ENCODE measurements around the gene EGFL8. TPM values are rescaled to one million over a fixed set of nuclear protein-coding genes. Genes with fewer than 3 reads are reported as not detected.
A peak's percentile ranks its signal among the peaks of the same experiment; 100 is the strongest.

The EGFL8 gene
- total and polyA plus RNA-seq, 2 of the 8 experiments (the other 6 are each of a cell fraction or from before 2014, with no cell fraction given) = 5.0 to 9.2 TPM

DNA sequence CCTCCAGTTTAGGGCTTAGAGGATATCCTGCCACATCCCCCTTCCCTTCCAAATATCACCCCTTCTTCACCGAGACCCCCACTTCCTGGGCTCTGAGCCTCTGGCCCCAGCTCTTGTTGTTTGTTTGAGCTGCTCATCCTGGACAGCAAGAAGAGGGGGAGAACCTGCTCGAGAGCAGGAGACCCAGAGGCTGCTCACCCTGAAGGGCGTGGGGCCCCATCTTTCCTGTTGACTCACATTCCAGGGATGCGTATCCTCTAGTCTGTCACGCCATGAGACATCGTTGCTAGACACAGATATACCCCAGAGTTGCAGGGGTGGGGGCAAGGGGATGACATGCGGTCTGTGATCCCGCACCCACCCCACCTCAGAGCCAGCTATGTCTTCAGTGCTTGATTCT lies 49.6 kb upstream of the EGFL8 start:
- H3K27ac ChIP-seq (ENCODE audit: low read depth, low read length) = no peak overlapping the region; the same call in 1 of the 2 replicates
- no peak overlapping the region for H4K91ac ChIP-seq (replicated peaks; ENCODE audit: insufficient read length, low read length)
- no peak overlapping the region for H2BK120ac ChIP-seq (replicated peaks; ENCODE audit: low read depth, low read length)
- H2BK12ac ChIP-seq (ENCODE audit: low read depth, low read length) = peak overlapping the region; percentile 60; the same call in 1 of the 2 replicates
- H3K18ac ChIP-seq (ENCODE audit: extremely low read depth, low read length) = no peak overlapping the region
- no peaks in the 10 kb centered on the region for H3K23me2 ChIP-seq (ENCODE audit: low read depth, low read length)
- peaks cover 6 to 23% (median 10%) of the 10 kb centered on the region in 4 experiments; a peak in 6 of 8 replicates for H3K36me3 ChIP-seq (ENCODE audit: control insufficient read depth in 2 of 4, insufficient read depth in 4 of 4, low read length in 3 of 4)
- H2BK20ac ChIP-seq (ENCODE audit: low read length) = no peak overlapping the region
- WGBS, 2 experiments (ENCODE audit: extremely low coverage in 1 of 2, insufficient coverage in 1 of 2, insufficient read length in 1 of 2, insufficient replicate concordance in 2 of 2, low coverage in 1 of 2, low lambda C conversion rate in 2 of 2, missing lambda C conversion rate in 1 of 2) = 92% methylated on average over 8 of the region's 8 CpGs; no CpG with 5 or more reads in 1 of the 2 experiments
- no peak overlapping the region for H3K4ac ChIP-seq (replicated peaks; ENCODE audit: insufficient read length, low read depth, low read length)
- ChIA-PET POLR2A (ENCODE audit: partially characterized antibody) (interaction anchor here (1.2 to 1.6 kb wide), 2 partner anchors 62 to 156 kb away, joined by 3 to 4 read pairs; partner anchors contain the start of genes NELFE and SKIC2), CTCF (ENCODE audit: partially characterized antibody) (interaction anchor here (0.7 to 2.4 kb wide), 11 partner anchors 9 to 323 kb away, joined by 3 to 9 read pairs (median 5); no protein-coding TSS in a partner anchor)
- H2AFZ ChIP-seq (ENCODE audit: low read length) = no peak overlapping the region
- H3K27me3 ChIP-seq (replicated peaks in 1 of 4; ENCODE audit: control insufficient read depth in 3 of 4, extremely low read depth in 1 of 4, insufficient read depth in 3 of 4, low read length in 3 of 4) = peaks cover 0 to 4% (median 0%) of the 10 kb centered on the region in 4 experiments; a peak in 2 of 7 replicates
- peaks cover 0 to 5% (median 2%) of the 10 kb centered on the region in 4 experiments; a peak in 5 of 7 replicates for H3K4me1 ChIP-seq (replicated peaks in 1 of 4; ENCODE audit: control insufficient read depth in 3 of 4, insufficient read depth in 4 of 4, low read length in 3 of 4)
- TF ChIP-seq MAFK (IDR thresholded peaks at IDR 0.05; ENCODE audit: low read depth, low read length) = no peak
- no peak for TF ChIP-seq NRF1 (IDR thresholded peaks at IDR 0.05; ENCODE audit: low read depth, low read length)
- TF ChIP-seq KDM1A (IDR thresholded peaks at IDR 0.05; ENCODE audit: borderline replicate concordance, low read length) = no peak
- no peak for TF ChIP-seq RAD21 (IDR thresholded peaks at IDR 0.05 in 1 of 2, conservative IDR thresholded peaks at IDR 0.05 in 1 of 2; ENCODE audit: low read depth in 2 of 2, low read length in 2 of 2)
- no peak for TF ChIP-seq JUND (IDR thresholded peaks at IDR 0.05; ENCODE audit: low read length)
- TF ChIP-seq TCF12 (IDR thresholded peaks at IDR 0.05; ENCODE audit: low read depth, low read length) = no peak
- TF ChIP-seq TEAD4 (IDR thresholded peaks at IDR 0.05; ENCODE audit: low read depth, low read length) = no peak
- TF ChIP-seq BRCA1 (IDR thresholded peaks at IDR 0.05; ENCODE audit: low read depth, low read length) = no peak
- TF ChIP-seq, protein P1, sequence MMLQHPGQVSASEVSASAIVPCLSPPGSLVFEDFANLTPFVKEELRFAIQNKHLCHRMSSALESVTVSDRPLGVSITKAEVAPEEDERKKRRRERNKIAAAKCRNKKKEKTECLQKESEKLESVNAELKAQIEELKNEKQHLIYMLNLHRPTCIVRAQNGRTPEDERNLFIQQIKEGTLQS (IDR thresholded peaks at IDR 0.05; ENCODE audit: insufficient read depth, low read depth, low read length) = no peak
- peaks cover 5 to 7% of the 10 kb centered on the region in 2 experiments for H4K20me1 ChIP-seq (replicated peaks in 1 of 2; ENCODE audit: control insufficient read depth in 1 of 2, insufficient read depth in 2 of 2, low read length in 2 of 2)
- H3K56ac ChIP-seq (replicated peaks; ENCODE audit: insufficient read length, low read depth, low read length) = no peak overlapping the region
- no peak overlapping the region for H3K14ac ChIP-seq (ENCODE audit: insufficient read length)
- no peak overlapping the region; a peak in 1 of 7 replicates for H3K9ac ChIP-seq (replicated peaks in 1 of 4; ENCODE audit: extremely low read depth in 1 of 4, low read depth in 3 of 4, low read length in 3 of 4)
- no peak overlapping the region for H2BK5ac ChIP-seq (ENCODE audit: low read depth, low read length)
- no peaks in the 10 kb centered on the region for H3K79me2 ChIP-seq (ENCODE audit: control insufficient read depth in 1 of 2, insufficient read depth in 2 of 2, low read length in 2 of 2)
- DNase-seq (ENCODE audit: low read depth in 1 of 2, low spot score in 2 of 2) = no peak
- H3K9me3 ChIP-seq (ENCODE audit: insufficient read depth in 2 of 2, low read depth in 1 of 2, low read length in 1 of 2) = no peaks in the 10 kb centered on the region
- no peak overlapping the region for H3K4me2 ChIP-seq (ENCODE audit: insufficient read depth in 1 of 2, low read depth in 2 of 2, low read length in 2 of 2)
- 0 out of 2 replicates have a peak overlapping the region, but pooled peaks have one; percentile 19 for H2AK5ac ChIP-seq (ENCODE audit: low read depth, low read length)
- H4K5ac ChIP-seq (ENCODE audit: insufficient read length, low read depth, low read length) = no peak overlapping the region
- no peak overlapping the region for H3K23ac ChIP-seq (ENCODE audit: insufficient read length)
- H4K8ac ChIP-seq (ENCODE audit: extremely low read depth, insufficient read depth, low read length) = no peak overlapping the region
- H2BK15ac ChIP-seq (ENCODE audit: low read length) = no peak overlapping the region
- no peak overlapping the region for H3K4me3 ChIP-seq (ENCODE audit: extremely low read depth in 1 of 4, insufficient read depth in 2 of 4, low read depth in 3 of 4, low read length in 4 of 4)
- no peaks in the 10 kb centered on the region for H3K79me1 ChIP-seq (ENCODE audit: low read depth, low read length)
- FAIRE-seq = no peak

All from H1 (cell line).